GM12872 (cell line): ENCODE results near the gene POPDC3.

Experiments used
- CTCF ChIP-seq: IDR thresholded peaks from 3 replicates; pipeline ENCODE4 v1.5.1; 2011; ENCODE audit warnings: low read depth, mild to moderate bottlenecking, low read length, moderate library complexity; ENCODE audit not compliant: insufficient read depth

POPDC3 gene

GRCh38 chr6:105116150-105116549, 63.7 kb downstream of the POPDC3 start:
- no peak for TF ChIP-seq CTCF

- no peak for TF ChIP-seq CTCF
These were observed 66.4 kb downstream of the POPDC3 start for GRCh38 chr6:105113422-105113821.

GRCh38 chr6:105112577-105112976, 67.2 kb downstream of the POPDC3 start:
- TF ChIP-seq CTCF: peak; percentile 18; the same call in 1 of the 3 replicates

GRCh38 chr6:105111871-105112270, 67.9 kb downstream of the POPDC3 start:
- no peak for TF ChIP-seq CTCF

GRCh38 chr6:105111105-105111504, 68.7 kb downstream of the POPDC3 start:
- no peak for TF ChIP-seq CTCF

- no peak for TF ChIP-seq CTCF
These were observed 69.6 kb downstream of the POPDC3 start for GRCh38 chr6:105109955-105110895.

- TF ChIP-seq CTCF: no peak
These were observed 71.1 kb downstream of the POPDC3 start for GRCh38 chr6:105108631-105109262.
